GM21529 (cell line): ENCODE measurements around the gene RAP1GAP2.
"Not testable (repeated sequence)": the region's sequence is repeated elsewhere in the genome, so short reads cannot be mapped to it uniquely, and the experiment has no call there.

ENCODE experiments used
- ATAC-seq: cut with Tn5 transposase; IDR thresholded peaks from one replicate; pipeline ENCODE4 v1.9.1; 2021; ENCODE audit not compliant: unreplicated experiment

The RAP1GAP2 gene

GRCh38 chr17:2881295-2881694 is 85.1 kb downstream of the RAP1GAP2 start:
- ATAC-seq: no peak

DNA sequence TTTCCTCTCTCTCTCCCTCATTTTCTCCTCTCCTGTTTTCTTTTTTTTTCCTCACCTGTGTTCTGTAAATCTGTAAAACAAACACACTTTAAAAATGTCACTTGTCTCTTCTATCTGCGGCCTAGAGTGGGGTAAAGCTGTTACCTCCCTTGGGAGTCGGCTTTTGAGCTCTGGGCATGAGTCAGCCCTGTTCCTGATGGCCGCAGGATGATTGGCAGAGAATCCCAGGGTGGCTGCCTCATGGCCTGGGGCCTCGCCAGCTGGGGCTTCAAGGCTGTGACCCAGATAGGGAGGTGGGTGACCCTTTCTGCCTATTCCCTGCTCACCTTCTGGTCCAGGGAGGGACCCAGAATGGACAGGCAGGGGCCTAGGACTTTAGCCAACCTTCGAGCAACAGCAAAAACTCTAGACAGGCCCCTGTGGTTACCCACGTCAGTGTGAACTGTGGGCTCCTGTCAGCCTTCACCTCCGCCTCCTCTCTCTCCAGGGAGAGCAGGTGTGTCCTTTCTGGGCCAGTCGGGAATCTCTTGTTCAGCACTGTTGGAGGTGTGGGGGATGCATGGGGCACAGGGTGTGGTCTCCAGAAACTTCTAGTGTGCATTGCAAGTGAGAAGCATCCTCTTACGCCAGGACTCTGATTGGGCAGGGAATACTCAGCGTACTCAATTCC is 87.4 kb downstream of the RAP1GAP2 start:
- no peak for ATAC-seq

GRCh38 chr17:2885733-2886132 is 89.5 kb downstream of the RAP1GAP2 start:
- ATAC-seq: no peak

DNA sequence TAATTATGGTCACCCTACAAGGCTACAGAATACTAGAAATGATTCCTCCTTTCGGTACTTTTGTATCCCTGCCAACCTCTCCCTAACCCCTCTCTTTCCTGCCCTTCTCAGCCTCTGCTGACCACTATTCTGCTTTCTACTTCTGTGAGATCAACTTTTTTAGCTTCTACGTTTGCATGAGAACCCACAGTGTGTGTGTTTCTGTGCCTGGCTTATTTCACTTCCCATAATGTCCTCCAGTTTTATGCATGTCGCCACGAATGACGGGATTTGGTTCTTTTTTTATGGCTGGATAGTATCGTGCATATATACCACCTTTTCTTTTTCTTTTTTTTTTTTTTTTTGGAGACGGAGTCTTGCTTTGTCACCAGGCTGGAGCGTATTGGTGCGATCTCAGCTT is 92.1 kb downstream of the RAP1GAP2 start:
- no peak for ATAC-seq

- no peak for ATAC-seq
Observed at GRCh38 chr17:2889256-2889655, 93.0 kb downstream of the RAP1GAP2 start.

DNA sequence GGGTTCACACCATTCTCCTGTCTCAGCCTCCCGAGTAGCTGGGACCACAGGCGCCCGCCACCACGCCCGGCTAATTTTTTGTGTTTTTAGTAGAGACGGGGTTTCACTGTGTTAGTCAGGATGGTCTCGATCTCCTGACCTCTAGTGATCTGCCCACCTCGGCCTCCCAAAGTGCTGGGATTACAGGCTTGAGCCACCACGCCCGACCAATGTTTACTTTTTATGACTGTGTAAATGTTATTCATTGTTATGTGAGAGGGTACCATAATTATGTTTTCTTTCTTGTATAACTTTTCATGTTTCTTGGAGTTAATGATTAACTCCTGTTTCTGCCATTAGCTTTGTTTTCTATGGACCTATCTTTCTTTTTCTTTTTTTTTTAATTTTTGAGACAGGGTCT is 94.5 kb downstream of the RAP1GAP2 start:
- not testable (repeated sequence) for ATAC-seq

DNA sequence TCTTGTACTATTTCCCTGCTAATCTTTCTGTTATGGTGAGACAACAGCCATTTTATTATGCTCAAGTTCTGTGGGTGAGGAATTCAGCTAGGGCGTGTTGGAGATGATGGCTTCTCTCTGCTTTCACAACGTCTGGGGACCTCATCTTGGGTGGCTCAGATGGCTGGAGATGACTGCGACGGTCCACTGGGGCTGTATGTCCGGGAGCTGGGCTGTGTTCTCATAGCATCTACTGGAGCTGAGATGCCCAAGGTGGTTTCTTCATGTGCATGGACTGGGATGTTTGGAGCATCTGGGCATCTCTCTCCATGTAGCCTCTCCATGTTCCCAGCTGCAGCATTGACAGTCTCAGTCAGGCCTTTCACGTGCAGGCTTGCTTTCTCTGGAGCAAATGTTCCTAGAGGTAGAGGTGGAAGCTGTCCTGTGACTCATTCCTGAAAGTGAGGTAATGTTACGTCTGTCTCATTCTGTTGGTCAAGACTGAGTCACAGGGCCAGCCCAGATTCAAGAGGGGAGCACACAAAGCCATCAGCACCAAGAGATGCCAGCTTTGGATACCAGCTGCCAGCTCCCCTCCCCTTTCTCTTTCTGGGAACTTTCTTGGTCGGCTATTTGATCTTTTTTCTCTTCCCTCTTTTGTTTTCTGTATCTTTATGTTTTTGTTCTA is 96.2 kb downstream of the RAP1GAP2 start:
- no peak for ATAC-seq

- no peak for ATAC-seq
Observed at GRCh38 chr17:2893422-2893914, 97.2 kb downstream of the RAP1GAP2 start.

GRCh38 chr17:2894782-2895181 is 98.5 kb downstream of the RAP1GAP2 start:
- ATAC-seq: no peak

- ATAC-seq: no peak
Observed at GRCh38 chr17:2897605-2898004, 101.4 kb downstream of the RAP1GAP2 start.

GRCh38 chr17:2898255-2898926 is 102.2 kb downstream of the RAP1GAP2 start:
- ATAC-seq: no peak

- no peak for ATAC-seq
Observed at GRCh38 chr17:2899906-2900305, 103.7 kb downstream of the RAP1GAP2 start.

DNA sequence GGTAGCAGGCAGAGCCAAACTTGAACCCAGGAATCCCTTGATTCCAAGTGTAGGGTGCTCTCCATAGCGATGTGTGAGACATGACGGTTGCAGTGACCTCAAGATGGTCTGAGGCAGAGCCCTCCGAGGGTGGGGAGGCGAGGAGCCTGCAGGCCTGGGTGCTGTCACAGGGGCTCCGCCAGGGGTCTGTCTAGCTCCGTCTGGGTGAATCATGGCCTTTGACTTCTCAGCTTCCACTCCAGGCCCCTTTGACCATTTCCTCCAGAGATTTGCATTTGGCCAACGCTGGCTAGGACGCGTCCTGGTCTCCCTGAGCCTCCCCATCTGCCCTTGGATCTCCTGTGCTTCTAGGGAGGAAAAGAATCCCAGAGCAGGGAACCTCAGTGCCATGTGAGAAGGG is 104.6 kb downstream of the RAP1GAP2 start:
- no peak for ATAC-seq

- ATAC-seq: no peak
Observed at GRCh38 chr17:2901582-2901981, 105.3 kb downstream of the RAP1GAP2 start.

DNA sequence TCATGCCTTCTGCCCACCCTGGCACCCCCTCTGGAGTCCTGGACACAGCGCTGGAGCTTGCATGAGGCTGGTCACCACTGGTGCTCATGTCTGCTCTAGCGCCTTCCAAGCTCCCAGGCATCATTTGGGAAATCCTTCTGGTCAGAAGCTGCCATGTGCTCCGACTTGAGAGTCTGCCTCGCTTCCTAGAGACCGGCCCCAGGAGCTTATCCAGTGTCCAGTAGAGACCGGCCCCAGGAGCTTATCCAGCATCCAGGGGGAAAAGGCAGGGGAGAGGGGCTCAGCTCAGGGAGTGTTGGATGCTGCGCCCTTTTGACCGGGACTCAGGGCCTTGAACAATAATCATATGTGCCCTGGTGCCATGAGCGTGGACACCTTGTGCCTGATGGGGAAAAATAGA is 106.3 kb downstream of the RAP1GAP2 start:
- ATAC-seq: no peak

DNA sequence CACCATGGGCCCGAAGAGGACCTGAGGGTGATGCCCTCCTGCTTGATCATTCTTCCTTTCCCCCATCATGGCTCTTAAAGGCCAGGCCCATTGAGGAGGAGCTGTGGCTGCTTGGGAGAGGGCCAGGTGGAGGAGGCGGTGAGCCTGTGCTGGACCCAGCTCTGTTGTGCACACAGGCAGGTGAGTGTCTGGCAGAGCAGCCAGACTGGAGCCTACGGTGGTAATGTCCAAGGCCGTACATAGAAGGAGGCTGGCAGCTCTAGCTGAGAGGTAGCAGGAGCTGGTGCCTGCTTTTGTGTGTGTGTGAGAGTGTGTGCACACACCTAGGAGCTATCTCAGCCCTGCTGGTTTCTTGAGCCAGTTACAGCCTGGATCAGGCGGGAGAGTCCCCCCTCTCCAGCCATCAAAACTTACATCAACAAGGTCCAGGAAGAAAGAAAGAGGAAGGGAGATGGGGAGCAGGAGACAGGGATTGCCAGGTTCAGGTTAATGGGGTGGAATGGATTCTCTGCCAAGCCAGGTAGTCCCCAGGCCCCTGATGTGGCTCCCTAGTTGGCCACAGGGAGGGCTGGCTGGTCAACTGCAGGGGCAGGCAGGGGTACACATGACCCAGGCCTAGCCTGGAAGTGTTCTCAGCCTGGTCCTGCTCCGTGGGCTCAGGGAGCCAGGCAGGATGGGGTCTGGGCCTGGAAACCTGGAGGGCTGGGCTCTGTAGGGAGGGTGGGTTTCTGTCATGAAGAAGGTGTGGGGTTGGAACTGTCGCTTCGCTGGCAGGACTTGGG is 107.1 kb downstream of the RAP1GAP2 start:
- no peak for ATAC-seq

GRCh38 chr17:2904135-2904534 is 107.9 kb downstream of the RAP1GAP2 start:
- no peak for ATAC-seq

DNA sequence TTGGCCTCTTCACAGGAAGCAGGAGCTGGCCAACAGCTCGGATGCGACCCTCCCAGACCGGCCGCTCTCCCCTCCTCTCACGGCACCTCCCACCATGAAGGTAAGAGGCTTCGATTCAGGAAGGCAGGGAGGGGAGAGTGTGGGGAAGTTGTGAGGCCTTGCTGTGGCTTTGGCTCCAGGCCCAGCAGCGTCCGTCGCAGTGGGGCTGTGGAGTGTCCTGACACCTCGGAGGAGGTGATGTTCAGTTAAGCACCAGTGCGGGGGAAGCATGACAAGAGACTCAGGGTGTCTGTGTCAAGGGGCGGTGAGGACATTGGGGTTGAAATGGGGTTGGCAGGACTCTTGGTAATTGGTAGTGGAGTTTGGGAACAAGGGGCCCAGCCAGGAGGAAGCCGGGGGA is 109.0 kb downstream of the RAP1GAP2 start:
- ATAC-seq: no peak

DNA sequence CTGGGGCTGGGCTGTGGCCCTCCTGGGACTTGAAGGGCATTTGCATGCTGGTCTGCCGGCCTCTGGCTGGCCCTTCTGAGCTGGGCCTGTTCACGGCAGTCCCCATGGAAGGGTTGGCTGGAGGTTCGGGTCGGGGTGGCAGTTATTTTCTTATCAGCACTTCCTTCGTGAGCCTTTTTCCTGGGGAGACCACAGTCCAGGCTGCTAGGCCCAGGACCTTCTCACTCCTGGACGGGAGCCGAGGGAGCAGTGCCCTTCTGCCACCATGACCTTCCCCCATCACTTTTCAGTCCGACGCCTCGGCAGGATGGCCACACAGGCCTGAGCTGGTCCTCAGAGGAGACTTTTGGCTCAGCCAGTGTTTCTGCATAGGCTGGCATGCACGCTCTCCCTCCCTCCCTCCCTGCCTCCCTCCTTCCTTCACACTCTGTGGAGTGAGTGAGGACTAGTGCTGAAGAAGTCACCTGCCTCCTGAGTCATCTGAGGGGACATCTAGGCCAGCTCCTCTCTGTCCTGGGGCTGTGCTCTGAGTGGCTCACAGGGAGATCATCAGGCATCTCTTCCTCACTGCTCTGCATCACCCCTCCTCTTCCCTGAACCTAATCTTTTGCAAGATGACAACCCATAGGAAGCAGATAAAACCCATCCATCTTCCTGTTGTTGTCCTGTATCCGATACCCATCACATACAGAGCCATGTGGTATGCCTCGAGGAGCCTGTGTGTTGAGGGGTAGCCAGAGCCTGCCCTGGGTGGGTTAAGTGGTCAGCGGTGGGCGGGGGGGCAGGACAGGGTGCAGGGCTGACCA is 109.7 kb downstream of the RAP1GAP2 start:
- ATAC-seq: no peak

DNA sequence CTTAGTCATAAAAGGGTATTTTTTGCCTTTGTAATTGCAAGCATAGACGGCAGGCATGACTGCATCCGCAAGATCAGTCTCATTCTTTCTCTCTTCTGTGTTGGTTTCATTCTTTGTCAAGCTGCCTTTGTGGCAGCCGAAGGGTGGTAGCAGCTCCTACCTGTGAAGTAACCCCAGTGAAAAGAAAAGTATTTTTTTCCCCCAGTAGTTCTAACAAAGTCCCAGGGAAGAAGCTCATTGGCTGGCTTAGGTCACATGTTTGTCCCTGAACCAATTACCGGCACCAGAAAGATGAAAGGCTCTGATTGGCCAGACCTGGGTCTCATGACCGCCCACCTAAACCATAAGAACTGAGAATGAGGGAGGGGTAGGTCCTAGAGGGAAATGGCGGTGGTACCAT is 110.7 kb downstream of the RAP1GAP2 start:
- ATAC-seq: no peak
